ENCODE results near the gene VPS72. TPM values are rescaled to one million over a fixed set of nuclear protein-coding genes. Genes with fewer than 3 reads are reported as not detected.
"Not testable (repeated sequence)": the region's sequence is repeated elsewhere in the genome, so short reads cannot be mapped to it uniquely, and the experiment has no call there.

The VPS72 gene
- total and polyA plus RNA-seq, 2 of the 13 experiments (the other 11 are each of a cell fraction or from before 2014, with no cell fraction given), result 33.7 to 34.5 TPM

DNA sequence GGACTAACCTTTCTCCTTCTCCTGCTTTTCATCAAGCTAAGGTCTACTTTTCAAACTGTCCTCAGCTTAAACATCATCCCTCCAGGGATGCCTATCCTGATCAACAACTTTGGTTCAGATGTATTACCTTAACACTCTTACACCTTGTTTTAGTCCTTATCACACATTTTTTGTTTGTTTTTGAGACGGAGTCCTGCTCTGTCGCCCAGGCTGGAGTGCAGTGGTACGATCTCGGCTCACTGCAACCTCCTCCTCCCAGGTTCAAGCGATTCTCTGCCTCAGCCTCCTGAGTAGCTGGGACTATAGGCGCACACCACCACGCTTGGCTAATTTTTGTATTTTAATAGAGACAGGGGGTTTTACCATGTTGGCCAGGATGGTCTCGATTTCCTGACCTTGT lies 1.3 kb downstream of the VPS72 start:
- CTCF ChIA-PET (ENCODE audit: low intra/inter-chr PET ratio, low total read pairs), result not testable (repeated sequence)
- 7% methylated on average over 8 of the region's 8 CpGs for WGBS (ENCODE audit: low lambda C conversion rate)
- peak; percentile 20; the same call in 2 of the 3 replicates for ATAC-seq

DNA sequence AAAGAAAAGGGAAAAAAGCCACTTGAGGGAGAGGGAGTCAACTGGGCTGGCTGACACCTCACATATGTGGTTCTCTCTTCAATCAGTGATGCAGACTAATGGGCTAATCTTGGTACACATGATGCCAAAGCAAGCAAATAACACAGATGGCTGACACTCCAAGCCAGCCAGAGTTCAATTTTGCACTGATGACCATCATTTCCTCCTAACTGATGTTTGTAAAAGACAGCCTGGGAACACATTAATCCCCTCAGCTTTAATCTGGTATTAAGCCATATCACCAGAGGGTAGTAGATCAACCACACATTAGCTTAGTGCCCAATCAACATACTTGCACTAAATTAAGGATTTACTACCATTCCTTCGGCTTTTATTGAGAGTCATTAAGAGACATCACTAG lies 2.8 kb downstream of the VPS72 start:
- POLR2A ChIA-PET, result no interaction called here
- no TSS peak for BruUV-seq (replicated peaks)
- CTCF ChIA-PET (ENCODE audit: low intra/inter-chr PET ratio, low total read pairs), result no interaction called here
- FAIRE-seq, result no peak
- Histone ChIP-seq H3K4me2 (ENCODE audit: low read depth, low read length) (no peak overlapping the region), H3K9me3 (ENCODE audit: low read length) (no peaks in the 10 kb centered on the region), H3K27me3 (ENCODE audit: control insufficient read depth in 1 of 2, insufficient read depth in 2 of 2, low read length in 2 of 2) (no peaks in the 10 kb centered on the region), H3K4me3 (replicated peaks in 1 of 3; ENCODE audit: insufficient read depth in 1 of 3, low read depth in 2 of 3, low read length in 3 of 3) (no peak overlapping the region), H3K36me3 (replicated peaks in 1 of 2; ENCODE audit: control insufficient read depth in 1 of 2, insufficient read depth in 2 of 2, low read length in 2 of 2) (peaks cover 5 to 24% of the 10 kb centered on the region in 2 experiments), H3K79me2 (ENCODE audit: insufficient read depth, low read length) (peaks cover 15% of the 10 kb centered on the region), H3K9ac (ENCODE audit: insufficient read depth, low read depth, low read length) (no peak overlapping the region), H4K20me1 (ENCODE audit: insufficient read depth, low read length) (no peaks in the 10 kb centered on the region), H3K4me1 (ENCODE audit: insufficient read depth, low read length) (peaks cover 29% of the 10 kb centered on the region), H3K27ac (ENCODE audit: extremely low read length, insufficient read depth, low read length) (no peak overlapping the region), H2AFZ (ENCODE audit: low read length) (no peak overlapping the region)
- no peak for DNase-seq (ENCODE audit: low spot score)
- WGBS (ENCODE audit: low lambda C conversion rate), result 97% methylated on average over 1 of the region's 1 CpG
- intact Hi-C loops (cut with micrococcal nuclease; ENCODE audit: unreplicated experiment) (no loop called here), in situ Hi-C loops (cut with HindIII; ENCODE audit: extremely low pct_ligation_motif_present, low pct_unique_long_range_greater_than_20kb) (no loop called here)
- ATAC-seq, result no peak
- TF ChIP-seq, protein P1, sequence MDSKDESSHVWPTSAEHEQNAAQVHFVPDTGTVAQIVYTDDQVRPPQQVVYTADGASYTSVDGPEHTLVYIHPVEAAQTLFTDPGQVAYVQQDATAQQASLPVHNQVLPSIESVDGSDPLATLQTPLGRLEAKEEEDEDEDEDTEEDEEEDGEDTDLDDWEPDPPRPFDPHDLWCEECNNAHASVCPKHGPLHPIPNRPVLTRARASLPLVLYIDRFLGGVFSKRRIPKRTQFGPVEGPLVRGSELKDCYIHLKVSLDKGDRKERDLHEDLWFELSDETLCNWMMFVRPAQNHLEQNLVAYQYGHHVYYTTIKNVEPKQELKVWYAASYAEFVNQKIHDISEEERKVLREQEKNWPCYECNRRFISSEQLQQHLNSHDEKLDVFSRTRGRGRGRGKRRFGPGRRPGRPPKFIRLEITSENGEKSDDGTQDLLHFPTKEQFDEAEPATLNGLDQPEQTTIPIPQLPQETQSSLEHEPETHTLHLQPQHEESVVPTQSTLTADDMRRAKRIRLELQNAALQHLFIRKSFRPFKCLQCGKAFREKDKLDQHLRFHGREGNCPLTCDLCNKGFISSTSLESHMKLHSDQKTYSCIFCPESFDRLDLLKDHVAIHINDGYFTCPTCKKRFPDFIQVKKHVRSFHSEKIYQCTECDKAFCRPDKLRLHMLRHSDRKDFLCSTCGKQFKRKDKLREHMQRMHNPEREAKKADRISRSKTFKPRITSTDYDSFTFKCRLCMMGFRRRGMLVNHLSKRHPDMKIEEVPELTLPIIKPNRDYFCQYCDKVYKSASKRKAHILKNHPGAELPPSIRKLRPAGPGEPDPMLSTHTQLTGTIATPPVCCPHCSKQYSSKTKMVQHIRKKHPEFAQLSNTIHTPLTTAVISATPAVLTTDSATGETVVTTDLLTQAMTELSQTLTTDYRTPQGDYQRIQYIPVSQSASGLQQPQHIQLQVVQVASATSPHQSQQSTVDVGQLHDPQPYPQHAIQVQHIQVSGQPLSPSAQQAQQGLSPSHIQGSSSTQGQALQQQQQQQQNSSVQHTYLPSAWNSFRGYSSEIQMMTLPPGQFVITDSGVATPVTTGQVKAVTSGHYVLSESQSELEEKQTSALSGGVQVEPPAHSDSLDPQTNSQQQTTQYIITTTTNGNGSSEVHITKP (CRISPR knock-in tag; IDR thresholded peaks at IDR 0.05; ENCODE audit: low read depth), result no peak
- TF ChIP-seq ZNF552 (CRISPR knock-in tag; IDR thresholded peaks at IDR 0.05; ENCODE audit: borderline replicate concordance) (no peak), ERF (CRISPR knock-in tag; IDR thresholded peaks at IDR 0.05) (no peak), ZNF224 (CRISPR knock-in tag; IDR thresholded peaks at IDR 0.05) (no peak), PTBP1 (IDR thresholded peaks at IDR 0.05; ENCODE audit: low read depth, low read length, poor library complexity, severe bottlenecking) (no peak), U2AF2 (IDR thresholded peaks at IDR 0.05; ENCODE audit: low read depth, low read length) (no peak), THAP11 (CRISPR knock-in tag; IDR thresholded peaks at IDR 0.05) (no peak), XRCC5 (optimal IDR thresholded peaks at IDR 0.05; ENCODE audit: low read length) (no peak), TARDBP (CRISPR knock-in tag; IDR thresholded peaks at IDR 0.05) (no peak), MATR3 (CRISPR knock-in tag; IDR thresholded peaks at IDR 0.05) (no peak), ZNF672 (CRISPR knock-in tag; IDR thresholded peaks at IDR 0.05) (no peak), ARNT (IDR thresholded peaks at IDR 0.05) (no peak), BORCS8-MEF2B (CRISPR knock-in tag; IDR thresholded peaks at IDR 0.05) (no peak), PLRG1 (conservative IDR thresholded peaks at IDR 0.05) (no peak), RFXAP (CRISPR knock-in tag; IDR thresholded peaks at IDR 0.05; ENCODE audit: borderline replicate concordance) (no peak)

More for the DNA sequence above, 1.3 kb downstream of the VPS72 start:
- in situ Hi-C loops (cut with HindIII; ENCODE audit: extremely low pct_ligation_motif_present, low pct_unique_long_range_greater_than_20kb); H3K27me3 ChIP-seq (ENCODE audit: control insufficient read depth in 1 of 2, insufficient read depth in 2 of 2, low read length in 2 of 2); H2AFZ ChIP-seq (ENCODE audit: low read length); BruUV-seq (replicated peaks); FAIRE-seq; H3K9me3 ChIP-seq (ENCODE audit: low read length); H4K20me1 ChIP-seq (ENCODE audit: insufficient read depth, low read length); DNase-seq (ENCODE audit: low spot score); intact Hi-C loops (cut with micrococcal nuclease; ENCODE audit: unreplicated experiment): not testable (repeated sequence)
- Histone ChIP-seq H3K4me2 (ENCODE audit: low read depth, low read length) (peak overlapping the region; percentile 93), H3K9ac (ENCODE audit: insufficient read depth, low read depth, low read length) (peak overlapping the region; percentile 76), H3K4me3 (replicated peaks in 1 of 3; ENCODE audit: insufficient read depth in 1 of 3, low read depth in 2 of 3, low read length in 3 of 3) (peak overlapping the region; percentile 33 to 82 (median 81); a peak in 4 of 6 replicates), H3K27ac (ENCODE audit: extremely low read length, insufficient read depth, low read length) (peak overlapping the region; percentile 78), H3K79me2 (ENCODE audit: insufficient read depth, low read length) (peaks cover 15% of the 10 kb centered on the region), H3K36me3 (replicated peaks in 1 of 2; ENCODE audit: control insufficient read depth in 1 of 2, insufficient read depth in 2 of 2, low read length in 2 of 2) (peaks cover 5 to 14% of the 10 kb centered on the region in 2 experiments), H3K4me1 (ENCODE audit: insufficient read depth, low read length) (peaks cover 31% of the 10 kb centered on the region)
- POLR2A ChIA-PET, result interaction anchor here (1.0 to 1.5 kb wide), 2 partner anchors 8 to 29 kb away, joined by 3 to 4 read pairs; no protein-coding TSS in a partner anchor
- TF ChIP-seq ZFY (CRISPR knock-in tag; IDR thresholded peaks at IDR 0.05), result peak; percentile 37; the same call in 1 of the 2 replicates
- TF ChIP-seq ZNF441 (CRISPR knock-in tag; IDR thresholded peaks at IDR 0.05; ENCODE audit: borderline replicate concordance), result peak; percentile 98

All from HepG2 (cell line).